ENCODE measurements around the gene ADAMTS1.

ADAMTS1 gene

DNA sequence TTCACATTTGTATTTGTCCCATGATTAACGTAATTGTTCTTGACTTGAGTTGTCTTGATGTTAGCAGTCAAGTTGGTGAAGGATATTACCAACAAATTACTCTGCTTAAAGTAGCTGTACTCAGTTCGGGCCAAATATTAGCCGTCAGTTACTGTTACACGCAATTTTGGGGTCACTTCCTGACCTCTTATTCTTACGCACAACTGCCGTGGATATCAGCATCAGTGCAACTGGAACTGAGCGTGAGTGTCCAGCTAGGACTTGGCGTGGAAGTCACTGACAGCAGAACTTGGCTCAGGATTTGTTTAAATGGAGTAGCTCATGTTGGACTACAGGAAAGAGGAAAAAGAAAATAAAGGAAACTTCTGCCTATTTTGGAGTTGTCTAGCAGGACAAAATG, 56.4 kb downstream of the ADAMTS1 start:
- TF ChIP-seq, protein P1, sequence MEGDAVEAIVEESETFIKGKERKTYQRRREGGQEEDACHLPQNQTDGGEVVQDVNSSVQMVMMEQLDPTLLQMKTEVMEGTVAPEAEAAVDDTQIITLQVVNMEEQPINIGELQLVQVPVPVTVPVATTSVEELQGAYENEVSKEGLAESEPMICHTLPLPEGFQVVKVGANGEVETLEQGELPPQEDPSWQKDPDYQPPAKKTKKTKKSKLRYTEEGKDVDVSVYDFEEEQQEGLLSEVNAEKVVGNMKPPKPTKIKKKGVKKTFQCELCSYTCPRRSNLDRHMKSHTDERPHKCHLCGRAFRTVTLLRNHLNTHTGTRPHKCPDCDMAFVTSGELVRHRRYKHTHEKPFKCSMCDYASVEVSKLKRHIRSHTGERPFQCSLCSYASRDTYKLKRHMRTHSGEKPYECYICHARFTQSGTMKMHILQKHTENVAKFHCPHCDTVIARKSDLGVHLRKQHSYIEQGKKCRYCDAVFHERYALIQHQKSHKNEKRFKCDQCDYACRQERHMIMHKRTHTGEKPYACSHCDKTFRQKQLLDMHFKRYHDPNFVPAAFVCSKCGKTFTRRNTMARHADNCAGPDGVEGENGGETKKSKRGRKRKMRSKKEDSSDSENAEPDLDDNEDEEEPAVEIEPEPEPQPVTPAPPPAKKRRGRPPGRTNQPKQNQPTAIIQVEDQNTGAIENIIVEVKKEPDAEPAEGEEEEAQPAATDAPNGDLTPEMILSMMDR (IDR thresholded peaks at IDR 0.05; ENCODE audit: borderline replicate concordance, insufficient read depth, low read depth, low read length) = no peak
- no peak overlapping the region for H3K4me3 ChIP-seq (ENCODE audit: low read depth, low read length)

All from GM12875 (cell line).